ENCODE data around the gene FYB1.

DNA sequence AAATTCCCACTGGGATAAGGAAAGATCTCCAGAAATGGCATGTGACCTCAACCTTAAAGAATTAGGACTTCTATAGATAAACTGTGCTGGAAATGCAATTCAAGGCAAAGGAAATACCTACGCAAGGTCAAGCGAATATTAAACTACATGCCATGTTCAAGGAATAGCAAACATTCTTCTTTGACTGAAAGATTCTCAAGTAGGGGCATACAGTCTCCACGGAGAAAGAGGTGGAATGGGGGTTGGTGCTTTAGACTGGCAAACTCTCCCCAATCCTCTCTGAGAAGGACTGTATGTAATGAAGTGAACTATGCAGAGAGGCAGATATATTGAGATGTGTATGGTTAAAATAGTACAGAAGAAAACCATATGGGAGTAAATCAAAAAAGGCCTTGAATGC, 151.3 kb downstream of the FYB1 start:
- no peak for TF ChIP-seq EZH2 (IDR thresholded peaks at IDR 0.05; ENCODE audit: low read length, unreplicated experiment)
- TF ChIP-seq, protein P1, sequence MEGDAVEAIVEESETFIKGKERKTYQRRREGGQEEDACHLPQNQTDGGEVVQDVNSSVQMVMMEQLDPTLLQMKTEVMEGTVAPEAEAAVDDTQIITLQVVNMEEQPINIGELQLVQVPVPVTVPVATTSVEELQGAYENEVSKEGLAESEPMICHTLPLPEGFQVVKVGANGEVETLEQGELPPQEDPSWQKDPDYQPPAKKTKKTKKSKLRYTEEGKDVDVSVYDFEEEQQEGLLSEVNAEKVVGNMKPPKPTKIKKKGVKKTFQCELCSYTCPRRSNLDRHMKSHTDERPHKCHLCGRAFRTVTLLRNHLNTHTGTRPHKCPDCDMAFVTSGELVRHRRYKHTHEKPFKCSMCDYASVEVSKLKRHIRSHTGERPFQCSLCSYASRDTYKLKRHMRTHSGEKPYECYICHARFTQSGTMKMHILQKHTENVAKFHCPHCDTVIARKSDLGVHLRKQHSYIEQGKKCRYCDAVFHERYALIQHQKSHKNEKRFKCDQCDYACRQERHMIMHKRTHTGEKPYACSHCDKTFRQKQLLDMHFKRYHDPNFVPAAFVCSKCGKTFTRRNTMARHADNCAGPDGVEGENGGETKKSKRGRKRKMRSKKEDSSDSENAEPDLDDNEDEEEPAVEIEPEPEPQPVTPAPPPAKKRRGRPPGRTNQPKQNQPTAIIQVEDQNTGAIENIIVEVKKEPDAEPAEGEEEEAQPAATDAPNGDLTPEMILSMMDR (conservative IDR thresholded peaks at IDR 0.05; ENCODE audit: low read depth, low read length), result no peak
- no peak for TF ChIP-seq EZH2phosphoT487 (IDR thresholded peaks at IDR 0.05; ENCODE audit: borderline replicate concordance, low read length)

Measured in PC-3 (cell line).